ENCODE data around the gene C1orf198.

C1orf198 gene

GRCh38 chr1:230867903-230868735 lies at the start of gene C1orf198:
Gene C1orf198 (minus strand): TSS chr1:230868521. CDS start chr1:230868512, 9 bp downstream.
- H3K4me3 ChIP-seq (ENCODE audit: low read depth, low read length), result peak within 1 kb of the TSS; percentile 72
- no peaks in the 10 kb centered on the region for H3K9me3 ChIP-seq (ENCODE audit: control insufficient read depth, insufficient read depth, low read length)
- no peaks in the 10 kb centered on the region for H3K36me3 ChIP-seq (ENCODE audit: control insufficient read depth, insufficient read depth, low read length)
- peak within 1 kb of the TSS; percentile 90 for H3K9ac ChIP-seq (ENCODE audit: low read depth, low read length)
- peaks cover 9% of the 10 kb centered on the region for H3K27me3 ChIP-seq (ENCODE audit: control insufficient read depth, insufficient read depth, low read length)
- no peaks in the 10 kb centered on the region for H3K4me1 ChIP-seq (ENCODE audit: control insufficient read depth, insufficient read depth, low read length)

GRCh38 chr1:230917284-230918135 lies 49.2 kb upstream of the C1orf198 start:
- no peaks in the 10 kb centered on the region for H3K27me3 ChIP-seq (ENCODE audit: control insufficient read depth, insufficient read depth, low read length)
- H3K9ac ChIP-seq (ENCODE audit: low read depth, low read length), result no peak overlapping the region
- no peak overlapping the region for H3K4me3 ChIP-seq (ENCODE audit: low read depth, low read length)
- no peaks in the 10 kb centered on the region for H3K36me3 ChIP-seq (ENCODE audit: control insufficient read depth, insufficient read depth, low read length)
- H3K4me1 ChIP-seq (ENCODE audit: control insufficient read depth, insufficient read depth, low read length), result no peaks in the 10 kb centered on the region
- no peaks in the 10 kb centered on the region for H3K9me3 ChIP-seq (ENCODE audit: control insufficient read depth, insufficient read depth, low read length)

GRCh38 chr1:230916587-230917283 lies 48.4 kb upstream of the C1orf198 start:
- H3K36me3 ChIP-seq (ENCODE audit: control insufficient read depth, insufficient read depth, low read length), result no peaks in the 10 kb centered on the region
- no peak overlapping the region for H3K9ac ChIP-seq (ENCODE audit: low read depth, low read length)
- H3K9me3 ChIP-seq (ENCODE audit: control insufficient read depth, insufficient read depth, low read length), result no peaks in the 10 kb centered on the region
- no peaks in the 10 kb centered on the region for H3K4me1 ChIP-seq (ENCODE audit: control insufficient read depth, insufficient read depth, low read length)
- no peaks in the 10 kb centered on the region for H3K27me3 ChIP-seq (ENCODE audit: control insufficient read depth, insufficient read depth, low read length)
- no peak overlapping the region for H3K4me3 ChIP-seq (ENCODE audit: low read depth, low read length)

- H3K4me1 ChIP-seq (ENCODE audit: control insufficient read depth, insufficient read depth, low read length), result no peaks in the 10 kb centered on the region
- no peaks in the 10 kb centered on the region for H3K27me3 ChIP-seq (ENCODE audit: control insufficient read depth, insufficient read depth, low read length)
- H3K9me3 ChIP-seq (ENCODE audit: control insufficient read depth, insufficient read depth, low read length), result no peaks in the 10 kb centered on the region
- H3K36me3 ChIP-seq (ENCODE audit: control insufficient read depth, insufficient read depth, low read length), result no peaks in the 10 kb centered on the region
- no peak overlapping the region for H3K4me3 ChIP-seq (ENCODE audit: low read depth, low read length)
- H3K9ac ChIP-seq (ENCODE audit: low read depth, low read length), result no peak overlapping the region
Measured at GRCh38 chr1:230915078-230915477, 46.8 kb upstream of the C1orf198 start.

GRCh38 chr1:230913496-230913895 lies 45.2 kb upstream of the C1orf198 start:
- Histone ChIP-seq H3K9me3 (ENCODE audit: control insufficient read depth, insufficient read depth, low read length) (no peaks in the 10 kb centered on the region), H3K27me3 (ENCODE audit: control insufficient read depth, insufficient read depth, low read length) (no peaks in the 10 kb centered on the region), H3K4me3 (ENCODE audit: low read depth, low read length) (no peak overlapping the region), H3K4me1 (ENCODE audit: control insufficient read depth, insufficient read depth, low read length) (no peaks in the 10 kb centered on the region), H3K9ac (ENCODE audit: low read depth, low read length) (no peak overlapping the region), H3K36me3 (ENCODE audit: control insufficient read depth, insufficient read depth, low read length) (no peaks in the 10 kb centered on the region)

- H3K4me3 ChIP-seq (ENCODE audit: low read depth, low read length), result no peak overlapping the region
- H3K9ac ChIP-seq (ENCODE audit: low read depth, low read length), result no peak overlapping the region
- no peaks in the 10 kb centered on the region for H3K36me3 ChIP-seq (ENCODE audit: control insufficient read depth, insufficient read depth, low read length)
- no peaks in the 10 kb centered on the region for H3K27me3 ChIP-seq (ENCODE audit: control insufficient read depth, insufficient read depth, low read length)
- H3K9me3 ChIP-seq (ENCODE audit: control insufficient read depth, insufficient read depth, low read length), result no peaks in the 10 kb centered on the region
- no peaks in the 10 kb centered on the region for H3K4me1 ChIP-seq (ENCODE audit: control insufficient read depth, insufficient read depth, low read length)
Measured at GRCh38 chr1:230910755-230911117, 42.4 kb upstream of the C1orf198 start.

- H3K9ac ChIP-seq (ENCODE audit: low read depth, low read length), result no peak overlapping the region
- no peak overlapping the region for H3K4me3 ChIP-seq (ENCODE audit: low read depth, low read length)
- H3K4me1 ChIP-seq (ENCODE audit: control insufficient read depth, insufficient read depth, low read length), result no peaks in the 10 kb centered on the region
- no peaks in the 10 kb centered on the region for H3K9me3 ChIP-seq (ENCODE audit: control insufficient read depth, insufficient read depth, low read length)
- no peaks in the 10 kb centered on the region for H3K27me3 ChIP-seq (ENCODE audit: control insufficient read depth, insufficient read depth, low read length)
- H3K36me3 ChIP-seq (ENCODE audit: control insufficient read depth, insufficient read depth, low read length), result no peaks in the 10 kb centered on the region
Measured at GRCh38 chr1:230909974-230910754, 41.8 kb upstream of the C1orf198 start.

GRCh38 chr1:230907472-230908205 lies 39.3 kb upstream of the C1orf198 start:
- Histone ChIP-seq H3K4me1 (ENCODE audit: control insufficient read depth, insufficient read depth, low read length) (no peaks in the 10 kb centered on the region), H3K36me3 (ENCODE audit: control insufficient read depth, insufficient read depth, low read length) (no peaks in the 10 kb centered on the region), H3K9ac (ENCODE audit: low read depth, low read length) (no peak overlapping the region), H3K9me3 (ENCODE audit: control insufficient read depth, insufficient read depth, low read length) (no peaks in the 10 kb centered on the region), H3K4me3 (ENCODE audit: low read depth, low read length) (no peak overlapping the region), H3K27me3 (ENCODE audit: control insufficient read depth, insufficient read depth, low read length) (no peaks in the 10 kb centered on the region)

GRCh38 chr1:230906226-230906625 lies 37.9 kb upstream of the C1orf198 start:
- Histone ChIP-seq H3K4me1 (ENCODE audit: control insufficient read depth, insufficient read depth, low read length) (no peaks in the 10 kb centered on the region), H3K4me3 (ENCODE audit: low read depth, low read length) (no peak overlapping the region), H3K36me3 (ENCODE audit: control insufficient read depth, insufficient read depth, low read length) (no peaks in the 10 kb centered on the region), H3K9ac (ENCODE audit: low read depth, low read length) (no peak overlapping the region), H3K27me3 (ENCODE audit: control insufficient read depth, insufficient read depth, low read length) (no peaks in the 10 kb centered on the region), H3K9me3 (ENCODE audit: control insufficient read depth, insufficient read depth, low read length) (no peaks in the 10 kb centered on the region)

GRCh38 chr1:230905733-230906132 lies 37.4 kb upstream of the C1orf198 start:
- Histone ChIP-seq H3K9ac (ENCODE audit: low read depth, low read length) (no peak overlapping the region), H3K4me3 (ENCODE audit: low read depth, low read length) (no peak overlapping the region), H3K27me3 (ENCODE audit: control insufficient read depth, insufficient read depth, low read length) (no peaks in the 10 kb centered on the region), H3K4me1 (ENCODE audit: control insufficient read depth, insufficient read depth, low read length) (no peaks in the 10 kb centered on the region), H3K36me3 (ENCODE audit: control insufficient read depth, insufficient read depth, low read length) (no peaks in the 10 kb centered on the region), H3K9me3 (ENCODE audit: control insufficient read depth, insufficient read depth, low read length) (no peaks in the 10 kb centered on the region)

Data from iPS-15b (cell line).